H1 (cell line): ENCODE measurements around the gene SCAPER. TPM values are rescaled to one million over a fixed set of nuclear protein-coding genes. Genes with fewer than 3 reads are reported as not detected.

ENCODE experiments used
- CTCF ChIA-PET: fragments of 300-600 bp; sonication (Branson Sonifier 250); formaldehyde crosslinking; loops from one replicate; lab custom pipeline; 2021; ENCODE audit not compliant: partially characterized antibody; lab: Charles Lee
- POLR2A ChIA-PET: fragments of 300-600 bp; sonication (Branson Sonifier 250); formaldehyde crosslinking; loops from one replicate; lab custom pipeline; 2021; ENCODE audit warnings: inconsistent platforms; ENCODE audit not compliant: partially characterized antibody; lab: Charles Lee
- DNase-seq, 2 experiments: peaks; one replicate each; pipeline versions ENCODE4 v3.0.0 to v3.0.0-alpha.2; 2010 to 2022; ENCODE audit warnings: low spot score in 2 of 2, low read depth in 1 of 2, mixed read lengths in 1 of 2
- FAIRE-seq: peaks from 2 replicates; lab custom pipeline; 2011; peaks lifted over from hg19 to GRCh38; lab: Jason Lieb, UNC
- H2AFZ ChIP-seq: 2 replicates; pipeline ENCODE4 v1.8.1; 2012; ENCODE audit warnings: low read length, inconsistent platforms
- H2AK5ac ChIP-seq: 2 replicates; pipeline ENCODE4 v1.6.1; 2013; ENCODE audit warnings: low read depth, low read length
- H2BK120ac ChIP-seq: replicated peaks from 2 replicates; pipeline ENCODE3; 2013; ENCODE audit warnings: low read depth, low read length, inconsistent platforms
- H2BK12ac ChIP-seq: 2 replicates; pipeline ENCODE4 v1.6.1; 2013; ENCODE audit warnings: low read depth, low read length
- H2BK15ac ChIP-seq: 2 replicates; pipeline ENCODE4 v1.6.1; 2013; ENCODE audit warnings: low read length
- H2BK20ac ChIP-seq: 2 replicates; pipeline ENCODE4 v1.6.1; 2013; ENCODE audit warnings: low read length
- H2BK5ac ChIP-seq: 2 replicates; pipeline ENCODE4 v1.6.1; 2013; ENCODE audit warnings: low read depth, low read length
- H3K14ac ChIP-seq: 2 replicates; pipeline ENCODE4 v1.6.1; 2013; ENCODE audit warnings: inconsistent platforms; ENCODE audit not compliant: insufficient read length
- H3K18ac ChIP-seq: 2 replicates; pipeline ENCODE4 v1.6.1; 2013; ENCODE audit warnings: low read length; ENCODE audit errors: extremely low read depth
- H3K23ac ChIP-seq: 2 replicates; pipeline ENCODE4 v1.6.1; 2013; ENCODE audit warnings: inconsistent platforms; ENCODE audit not compliant: insufficient read length
- H3K23me2 ChIP-seq: 2 replicates; pipeline ENCODE4 v1.6.1; 2013; ENCODE audit warnings: low read depth, low read length
- H3K27ac ChIP-seq: 2 replicates; pipeline ENCODE4 v1.6.1; 2011; ENCODE audit warnings: low read depth, low read length, inconsistent platforms
- H3K27me3 ChIP-seq, 4 experiments: replicated peaks in 1 of 4; 1 replicate in 1 of 4; 2 replicates in 3 of 4; pipeline versions ENCODE4 v1.6.1 to v1.8.1; 2011 to 2013; ENCODE audit warnings: low read length in 3 of 4, mild to moderate bottlenecking in 3 of 4, inconsistent platforms in 2 of 4, mixed read lengths in 2 of 4, moderate library complexity in 1 of 4; ENCODE audit not compliant: control insufficient read depth in 3 of 4, insufficient read depth in 3 of 4; ENCODE audit errors: extremely low read depth in 1 of 4
- H3K36me3 ChIP-seq, 4 experiments: 2 replicates each; pipeline versions ENCODE4 v1.6.1 to v1.8.1; 2011 to 2013; ENCODE audit warnings: mild to moderate bottlenecking in 4 of 4, low read length in 3 of 4, moderate library complexity in 2 of 4, control low read depth in 1 of 4, inconsistent platforms in 1 of 4; ENCODE audit not compliant: insufficient read depth in 4 of 4, control insufficient read depth in 2 of 4
- H3K4ac ChIP-seq: replicated peaks from 2 replicates; pipeline ENCODE3; 2013; ENCODE audit warnings: low read length, low read depth, mixed read lengths, inconsistent platforms; ENCODE audit not compliant: insufficient read length
- H3K4me1 ChIP-seq, 4 experiments: replicated peaks in 1 of 4; 1 replicate in 1 of 4; 2 replicates in 3 of 4; pipeline versions ENCODE4 v1.6.1 to v1.8.1; 2011 to 2013; ENCODE audit warnings: low read length in 3 of 4, inconsistent platforms in 2 of 4, mixed read lengths in 1 of 4; ENCODE audit not compliant: insufficient read depth in 4 of 4, control insufficient read depth in 3 of 4
- H3K4me2 ChIP-seq, 2 experiments: 2 replicates each; pipeline versions ENCODE4 v1.6.1 to v1.8.1; 2011 to 2013; ENCODE audit warnings: low read depth in 2 of 2, low read length in 2 of 2, control low read depth in 1 of 2, inconsistent platforms in 1 of 2, mild to moderate bottlenecking in 1 of 2; ENCODE audit not compliant: insufficient read depth in 1 of 2
- H3K4me3 ChIP-seq, 4 experiments: fragments of 200-600, 300-600 bp in 1 of 4; sonication (generic), shearing (Covaris generic), sonication (Bioruptor Twin) in 1 of 4; 2 replicates each; pipeline versions ENCODE4 v1.5.1 to v1.8.1; 2011 to 2016; ENCODE audit warnings: low read length in 4 of 4, low read depth in 3 of 4, control low read depth in 2 of 4, inconsistent platforms in 2 of 4, mild to moderate bottlenecking in 2 of 4, mixed read lengths in 1 of 4, moderate library complexity in 1 of 4; ENCODE audit not compliant: insufficient read depth in 2 of 4; ENCODE audit errors: extremely low read depth in 1 of 4
- H3K56ac ChIP-seq: replicated peaks from 2 replicates; pipeline ENCODE3; 2013; ENCODE audit warnings: low read depth, mild to moderate bottlenecking, mixed read lengths, low read length, inconsistent platforms; ENCODE audit not compliant: insufficient read length
- H3K79me1 ChIP-seq: 2 replicates; pipeline ENCODE4 v1.6.1; 2013; ENCODE audit warnings: low read depth, low read length, control low read depth
- H3K79me2 ChIP-seq, 2 experiments: 2 replicates each; pipeline versions ENCODE4 v1.6.1 to v1.8.1; 2012 to 2013; ENCODE audit warnings: low read length in 2 of 2, mild to moderate bottlenecking in 2 of 2, inconsistent platforms in 1 of 2; ENCODE audit not compliant: insufficient read depth in 2 of 2, control insufficient read depth in 1 of 2
- H3K9ac ChIP-seq, 4 experiments: replicated peaks in 1 of 4; 1 replicate in 1 of 4; 2 replicates in 3 of 4; pipeline versions ENCODE4 v1.6.1 to v1.8.1; 2011 to 2013; ENCODE audit warnings: low read depth in 3 of 4, low read length in 3 of 4, control low read depth in 2 of 4, mild to moderate bottlenecking in 2 of 4, moderate library complexity in 2 of 4, inconsistent platforms in 1 of 4; ENCODE audit errors: extremely low read depth in 1 of 4
- H3K9me3 ChIP-seq, 2 experiments: 2 replicates each; pipeline versions ENCODE4 v1.6.1 to v1.8.1; 2012 to 2013; ENCODE audit warnings: mild to moderate bottlenecking in 2 of 2, moderate library complexity in 2 of 2, control low read depth in 1 of 2, inconsistent platforms in 1 of 2, low read depth in 1 of 2, low read length in 1 of 2, mixed read lengths in 1 of 2; ENCODE audit not compliant: insufficient read depth in 2 of 2
- H4K20me1 ChIP-seq, 2 experiments: replicated peaks in 1 of 2; 2 replicates each; pipeline versions ENCODE3 to v1.8.1; 2011 to 2013; ENCODE audit warnings: inconsistent platforms in 2 of 2, low read length in 2 of 2, mild to moderate bottlenecking in 1 of 2; ENCODE audit not compliant: insufficient read depth in 2 of 2, control insufficient read depth in 1 of 2
- H4K5ac ChIP-seq: 2 replicates; pipeline ENCODE4 v1.6.1; 2013; ENCODE audit warnings: low read length, low read depth, mixed read lengths, inconsistent platforms; ENCODE audit not compliant: insufficient read length
- H4K8ac ChIP-seq: 2 replicates; pipeline ENCODE4 v1.8.0; 2013; ENCODE audit warnings: mild to moderate bottlenecking, moderate library complexity, low read length, inconsistent platforms; ENCODE audit not compliant: insufficient read depth; ENCODE audit errors: extremely low read depth
- H4K91ac ChIP-seq: replicated peaks from 2 replicates; pipeline ENCODE3; 2013; ENCODE audit warnings: low read length, mixed read lengths, inconsistent platforms; ENCODE audit not compliant: insufficient read length
- BRCA1 ChIP-seq: IDR thresholded peaks from 2 replicates; pipeline ENCODE4 v1.6.1; 2012; ENCODE audit warnings: low read depth, low read length, improper control_type of control experiment
- CBX8 ChIP-seq: fragments of 300-800, 300-1000 bp; sonication (generic); IDR thresholded peaks from 2 replicates; pipeline ENCODE4 v1.7.1; 2016; ENCODE audit warnings: low read depth, low read length, borderline replicate concordance
- JUN ChIP-seq: IDR thresholded peaks from 2 replicates; pipeline ENCODE4 v1.6.1; 2011; ENCODE audit warnings: low read depth, mild to moderate bottlenecking, improper control_type of control experiment, low read length
- JUND ChIP-seq: IDR thresholded peaks from 2 replicates; pipeline ENCODE4 v1.6.1; 2011; ENCODE audit warnings: mild to moderate bottlenecking, improper control_type of control experiment, low read length
- NANOG ChIP-seq: IDR thresholded peaks from 2 replicates; pipeline ENCODE4 v1.6.1; 2011; ENCODE audit warnings: low read length, low read depth, mild to moderate bottlenecking, inconsistent platforms; ENCODE audit not compliant: insufficient read depth, poor library complexity, severe bottlenecking
- POLR2AphosphoS5 ChIP-seq: IDR thresholded peaks from 2 replicates; pipeline ENCODE4 v1.6.1; 2011; ENCODE audit warnings: low read depth, low read length
- SAP30 ChIP-seq: fragments of 300-600 bp; sonication (generic); IDR thresholded peaks from 2 replicates; pipeline ENCODE4 v1.7.1; 2012; ENCODE audit warnings: low read length, moderate library complexity, mild to moderate bottlenecking, inconsistent platforms; ENCODE audit not compliant: insufficient read depth, insufficient replicate concordance
- SP1 ChIP-seq: IDR thresholded peaks from 2 replicates; pipeline ENCODE4 v1.6.1; 2011; ENCODE audit warnings: low read depth, low read length
- ZNF274 ChIP-seq: IDR thresholded peaks from 2 replicates; pipeline ENCODE4 v1.7.0; 2012; ENCODE audit warnings: low read length, borderline replicate concordance; ENCODE audit errors: extremely low read depth
- WGBS, 2 experiments: shearing (Covaris generic) in 1 of 2; methylation state at CpG; one replicate each; pipeline versions ENCODE4 v1.1.6 to v1.1.7; 2013 to 2015; ENCODE audit warnings: low lambda C conversion rate in 2 of 2, mixed read lengths in 2 of 2, inconsistent platforms in 1 of 2, low coverage in 1 of 2, missing lambda C conversion rate in 1 of 2; ENCODE audit not compliant: insufficient replicate concordance in 2 of 2, insufficient coverage in 1 of 2, insufficient read length in 1 of 2; ENCODE audit errors: extremely low coverage in 1 of 2, missing lambda C conversion rate in 1 of 2; 5-methylcytosine and 5-hydroxymethylcytosine counted together
- polyA plus RNA-seq, 7 experiments: library from polyadenylated mRNA; depleted of rRNA in 3 of 7; stranded (reverse) in 5 of 7; unstranded in 2 of 7; fragments of >200 nt in 5 of 7; fragments of 200-250 nt in 2 of 7; gene quantifications; 1 replicate in 5 of 7; 2 replicates in 1 of 7; 4 replicates in 1 of 7; pipeline versions ENCODE4 v1.2.1 to v1.2.3, GENCODE V29; 2011 to 2013; ENCODE audit warnings: missing spikeins in 2 of 7, mixed read lengths in 2 of 7
- total RNA-seq: library from RNA; stranded (reverse); fragmentation: NEBNext Ultra II Directional; extraction: Animal tissue kit (Norgen Biotek cat#: 25700); gene quantifications from 2 replicates; pipeline ENCODE4 v1.2.1, GENCODE V29; 2021
- TF ChIP-seq, protein P1 (sequence below): IDR thresholded peaks from 2 replicates; pipeline ENCODE4 v1.6.1; 2011; ENCODE audit warnings: low read length, improper control_type of control experiment
- TF ChIP-seq, protein P2 (sequence below): IDR thresholded peaks from 2 replicates; pipeline ENCODE4 v1.6.1; 2012; ENCODE audit warnings: inconsistent platforms
- TF ChIP-seq, protein P3 (sequence below): IDR thresholded peaks from 2 replicates; pipeline ENCODE4 v1.6.1; 2011; ENCODE audit warnings: low read depth, mild to moderate bottlenecking, low read length; ENCODE audit not compliant: insufficient read depth

Gene SCAPER
- total and polyA plus RNA-seq, 2 of the 8 experiments (the other 6 are each of a cell fraction or from before 2014, with no cell fraction given): 1.6 to 6.8 TPM

DNA sequence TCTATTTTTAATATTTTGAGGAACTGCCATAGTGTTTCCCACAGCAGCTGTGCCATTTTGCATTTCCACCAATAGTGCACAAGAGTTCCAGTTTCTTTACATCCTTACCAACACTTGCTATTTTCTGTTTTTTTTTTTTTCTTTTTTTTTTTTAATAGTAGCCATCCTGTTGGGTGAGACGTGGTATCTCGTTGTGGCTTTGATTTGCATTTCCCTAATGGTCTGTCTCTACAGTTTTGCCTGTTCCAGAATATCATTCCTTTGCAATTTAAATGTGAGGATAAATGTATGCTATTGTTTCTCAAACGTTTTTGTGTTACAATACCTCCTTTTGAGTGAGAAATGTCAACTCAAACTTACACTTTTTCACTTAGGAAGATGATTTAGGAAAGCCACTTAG is 48.8 kb upstream of the SCAPER start:
- no peak overlapping the region for H2AFZ ChIP-seq
- H3K14ac ChIP-seq: no peak overlapping the region
- no peak overlapping the region for H2BK15ac ChIP-seq
- H3K23ac ChIP-seq: no peak overlapping the region
- DNase-seq (no peak), FAIRE-seq (no peak)
- no peaks in the 10 kb centered on the region for H3K23me2 ChIP-seq
- no peak overlapping the region for H3K4ac ChIP-seq
- H3K18ac ChIP-seq: no peak overlapping the region
- no peaks in the 10 kb centered on the region for H3K27me3 ChIP-seq
- H3K79me2 ChIP-seq: no peaks in the 10 kb centered on the region
- H3K4me2 ChIP-seq: no peak overlapping the region
- no peaks in the 10 kb centered on the region for H4K20me1 ChIP-seq
- no peak overlapping the region for H3K4me3 ChIP-seq
- no peak overlapping the region for H2AK5ac ChIP-seq
- no peak overlapping the region for H4K8ac ChIP-seq
- POLR2A ChIA-PET: interaction anchor here (0.7 to 2.7 kb wide), 3 partner anchors 8 to 960 kb away, joined by 3 to 13 read pairs (median 11); partner anchors contain the start of gene RCN2
- H4K5ac ChIP-seq: no peak overlapping the region
- CTCF ChIA-PET: interaction anchor here (0.6 to 0.9 kb wide), 2 partner anchors 9 to 20 kb away, joined by 3 to 4 read pairs; no protein-coding TSS in a partner anchor
- H2BK120ac ChIP-seq: no peak overlapping the region
- no peak overlapping the region for H3K27ac ChIP-seq
- no peak overlapping the region for H2BK12ac ChIP-seq
- H3K9ac ChIP-seq: no peak overlapping the region
- no peaks in the 10 kb centered on the region for H3K4me1 ChIP-seq
- no peaks in the 10 kb centered on the region; the same call in 1 of the 2 replicates for H3K79me1 ChIP-seq
- no peak overlapping the region for H2BK5ac ChIP-seq
- 66% methylated on average over 3 of the region's 3 CpGs; no CpG with 5 or more reads in 1 of the 2 experiments for WGBS, 2 experiments
- no peak overlapping the region for H2BK20ac ChIP-seq
- H4K91ac ChIP-seq: no peak overlapping the region
- H3K36me3 ChIP-seq: peaks cover 2 to 21% (median 12%) of the 10 kb centered on the region in 4 experiments; a peak in 6 of 8 replicates
- H3K56ac ChIP-seq: no peak overlapping the region
- no peaks in the 10 kb centered on the region for H3K9me3 ChIP-seq
- TF ChIP-seq CBX8: no peak
- no peak for TF ChIP-seq SAP30
- TF ChIP-seq POLR2AphosphoS5: no peak
- TF ChIP-seq JUN: no peak
- TF ChIP-seq BRCA1: no peak
- TF ChIP-seq, protein P1, sequence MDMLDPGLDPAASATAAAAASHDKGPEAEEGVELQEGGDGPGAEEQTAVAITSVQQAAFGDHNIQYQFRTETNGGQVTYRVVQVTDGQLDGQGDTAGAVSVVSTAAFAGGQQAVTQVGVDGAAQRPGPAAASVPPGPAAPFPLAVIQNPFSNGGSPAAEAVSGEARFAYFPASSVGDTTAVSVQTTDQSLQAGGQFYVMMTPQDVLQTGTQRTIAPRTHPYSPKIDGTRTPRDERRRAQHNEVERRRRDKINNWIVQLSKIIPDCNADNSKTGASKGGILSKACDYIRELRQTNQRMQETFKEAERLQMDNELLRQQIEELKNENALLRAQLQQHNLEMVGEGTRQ: no peak
- no peak for TF ChIP-seq JUND
- TF ChIP-seq, protein P2, sequence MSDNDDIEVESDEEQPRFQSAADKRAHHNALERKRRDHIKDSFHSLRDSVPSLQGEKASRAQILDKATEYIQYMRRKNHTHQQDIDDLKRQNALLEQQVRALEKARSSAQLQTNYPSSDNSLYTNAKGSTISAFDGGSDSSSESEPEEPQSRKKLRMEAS: no peak
- no peak for TF ChIP-seq NANOG
- no peak for TF ChIP-seq ZNF274
- TF ChIP-seq SP1: no peak
- TF ChIP-seq, protein P3, sequence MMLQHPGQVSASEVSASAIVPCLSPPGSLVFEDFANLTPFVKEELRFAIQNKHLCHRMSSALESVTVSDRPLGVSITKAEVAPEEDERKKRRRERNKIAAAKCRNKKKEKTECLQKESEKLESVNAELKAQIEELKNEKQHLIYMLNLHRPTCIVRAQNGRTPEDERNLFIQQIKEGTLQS: no peak
